Right kidney (tissue), 9 donors: ENCODE measurements around the gene LRRC8B.
"Not testable (repeated sequence)": the region's sequence is repeated elsewhere in the genome, so short reads cannot be mapped to it uniquely, and the experiment has no call there.

Source experiments
- DNase-seq: peaks from one replicate; pipeline ENCODE4 v3.0.0-alpha.2; 2016
- long read RNA-seq, 8 donors: transcript quantifications; one replicate each; lab custom pipeline, GENCODE V29; 2026

The LRRC8B gene
- long read RNA-seq, donor 1: 0 reads
- long read RNA-seq, donor 2, full-length matches to known transcripts: 1 of 1 reads
- long read RNA-seq, donor 2, partial matches to known transcripts: 0 of 1 reads
- long read RNA-seq, donor 2, other reads (novel, unspliced or antisense): 0 of 1 reads
- long read RNA-seq, donor 3, full-length matches to known transcripts: 1 of 1 reads
- long read RNA-seq, donor 3, partial matches to known transcripts: 0 of 1 reads
- long read RNA-seq, donor 3, other reads (novel, unspliced or antisense): 0 of 1 reads
- long read RNA-seq, donor 4: 0 reads
- long read RNA-seq, donor 5: 0 reads
- long read RNA-seq, donor 6, full-length matches to known transcripts: 1 of 1 reads
- long read RNA-seq, donor 6, partial matches to known transcripts: 0 of 1 reads
- long read RNA-seq, donor 6, other reads (novel, unspliced or antisense): 0 of 1 reads
- long read RNA-seq, donor 7, full-length matches to known transcripts: 1 of 1 reads
- long read RNA-seq, donor 7, partial matches to known transcripts: 0 of 1 reads
- long read RNA-seq, donor 7, other reads (novel, unspliced or antisense): 0 of 1 reads
- long read RNA-seq, donor 8, full-length matches to known transcripts: 1 of 1 reads
- long read RNA-seq, donor 8, partial matches to known transcripts: 0 of 1 reads
- long read RNA-seq, donor 8, other reads (novel, unspliced or antisense): 0 of 1 reads

- DNase-seq: peak; percentile 97
Observed at GRCh38 chr1:89524369-89525168, at the start of gene LRRC8B. TSS of gene LRRC8B (plus strand) at chr1:89524829. CDS start at chr1:89582651, 57,822 bp downstream.

GRCh38 chr1:89475269-89475668, 49.4 kb upstream of the LRRC8B start:
- DNase-seq: no peak

GRCh38 chr1:89476072-89476471, 48.6 kb upstream of the LRRC8B start:
- no peak for DNase-seq

GRCh38 chr1:89483010-89483756, 41.4 kb upstream of the LRRC8B start:
- DNase-seq: peak; percentile 31

- no peak for DNase-seq
Observed at GRCh38 chr1:89483757-89484077, 40.9 kb upstream of the LRRC8B start.

- no peak for DNase-seq
Observed at GRCh38 chr1:89484092-89485038, 40.3 kb upstream of the LRRC8B start.

GRCh38 chr1:89487972-89488371, 36.7 kb upstream of the LRRC8B start:
- no peak for DNase-seq

GRCh38 chr1:89489047-89489729, 35.4 kb upstream of the LRRC8B start:
- no peak for DNase-seq

- no peak for DNase-seq
Observed at GRCh38 chr1:89490389-89490788, 34.2 kb upstream of the LRRC8B start.

GRCh38 chr1:89499320-89499719, 25.3 kb upstream of the LRRC8B start:
- DNase-seq: no peak

- DNase-seq: no peak
Observed at GRCh38 chr1:89502042-89502441, 22.6 kb upstream of the LRRC8B start.

GRCh38 chr1:89502895-89503294, 21.7 kb upstream of the LRRC8B start:
- DNase-seq: no peak

- no peak for DNase-seq
Observed at GRCh38 chr1:89503690-89504089, 20.9 kb upstream of the LRRC8B start.

- DNase-seq: not testable (repeated sequence)
Observed at GRCh38 chr1:89510061-89510460, 14.6 kb upstream of the LRRC8B start.

- no peak for DNase-seq
Observed at GRCh38 chr1:89512996-89513720, 11.5 kb upstream of the LRRC8B start.

GRCh38 chr1:89516055-89516454, 8.6 kb upstream of the LRRC8B start:
- DNase-seq: no peak

GRCh38 chr1:89518221-89518631, 6.4 kb upstream of the LRRC8B start:
- no peak for DNase-seq

GRCh38 chr1:89519779-89520358, 4.8 kb upstream of the LRRC8B start:
- DNase-seq: no peak

GRCh38 chr1:89521977-89522376, 2.7 kb upstream of the LRRC8B start:
- DNase-seq: not testable (repeated sequence)
